Right renal pelvis (tissue), 4 donors: ENCODE results near the gene GMEB2. TPM values are rescaled to one million over a fixed set of nuclear protein-coding genes. Genes with fewer than 3 reads are reported as not detected.
"Not testable (repeated sequence)": the region's sequence is repeated elsewhere in the genome, so short reads cannot be mapped to it uniquely, and the experiment has no call there.

Experiments
- DNase-seq, 4 donors: peaks; one replicate each; pipeline ENCODE4 v3.0.0-alpha.2; 2013; ENCODE audit warnings: low read depth in 4 of 4, low spot score in 3 of 4, missing footprints in 1 of 4
- polyA plus RNA-seq, 4 donors: library from polyadenylated mRNA; unstranded; fragments of 120-200 nt; gene quantifications; one replicate each; pipeline ENCODE4 v1.2.1, GENCODE V29; 2013; ENCODE audit not compliant: insufficient read length in 4 of 4

Gene GMEB2
- polyA plus RNA-seq, 4 donors: 9.4 to 12.7 (median 10.7) TPM

DNA sequence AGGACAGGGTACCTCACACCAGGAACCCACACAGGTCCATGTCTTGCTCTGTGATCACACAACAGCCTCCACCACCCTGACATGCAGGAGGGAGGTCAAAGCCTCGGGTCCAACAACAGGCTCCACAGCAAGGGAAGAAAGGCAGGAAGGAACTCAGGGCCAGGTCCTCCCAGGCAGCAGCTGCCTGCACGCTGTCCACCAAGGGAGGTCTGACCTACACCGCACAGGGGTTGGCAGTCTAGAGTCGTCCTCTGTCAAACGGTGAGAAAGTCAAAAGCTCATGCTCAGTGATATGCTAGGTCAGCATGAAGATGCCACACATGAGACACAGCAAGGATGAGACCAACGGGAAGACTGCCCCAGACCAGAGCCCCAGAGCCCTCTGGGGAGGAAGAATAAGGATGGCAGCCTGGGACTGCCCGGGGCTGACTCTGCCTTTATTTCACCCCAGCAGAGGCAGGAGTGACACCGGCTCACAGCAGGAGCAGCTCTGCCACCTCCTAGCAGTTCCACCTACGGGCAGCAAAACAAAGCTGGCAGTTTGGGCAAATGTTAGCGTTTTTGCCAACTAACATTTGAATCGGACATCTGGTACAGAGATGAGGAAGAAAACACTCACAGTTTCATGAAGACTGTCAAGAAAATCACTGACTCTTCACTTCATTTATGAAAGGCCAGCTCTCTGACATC, 8.5 kb downstream of the GMEB2 start:
- no peak for DNase-seq

DNA sequence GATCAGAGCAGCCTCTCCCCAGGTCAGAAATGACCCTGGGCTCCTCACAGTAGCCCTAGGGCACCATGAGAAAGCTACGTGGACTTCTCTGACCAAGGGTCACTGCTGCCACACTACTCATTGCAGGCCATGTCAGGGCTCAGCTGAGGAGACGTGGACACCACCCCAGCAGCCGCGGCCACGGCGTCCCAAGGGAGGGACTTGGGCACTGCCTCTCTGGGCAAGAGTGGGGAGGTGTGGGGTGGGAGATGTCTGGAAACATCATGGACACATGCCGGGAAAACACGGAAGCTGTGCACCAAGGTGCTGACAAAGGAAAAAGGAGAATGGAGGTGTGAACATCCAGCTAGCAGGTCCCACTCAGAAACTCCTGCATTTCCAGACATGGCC, 9.0 kb downstream of the GMEB2 start:
- no peak for DNase-seq

DNA sequence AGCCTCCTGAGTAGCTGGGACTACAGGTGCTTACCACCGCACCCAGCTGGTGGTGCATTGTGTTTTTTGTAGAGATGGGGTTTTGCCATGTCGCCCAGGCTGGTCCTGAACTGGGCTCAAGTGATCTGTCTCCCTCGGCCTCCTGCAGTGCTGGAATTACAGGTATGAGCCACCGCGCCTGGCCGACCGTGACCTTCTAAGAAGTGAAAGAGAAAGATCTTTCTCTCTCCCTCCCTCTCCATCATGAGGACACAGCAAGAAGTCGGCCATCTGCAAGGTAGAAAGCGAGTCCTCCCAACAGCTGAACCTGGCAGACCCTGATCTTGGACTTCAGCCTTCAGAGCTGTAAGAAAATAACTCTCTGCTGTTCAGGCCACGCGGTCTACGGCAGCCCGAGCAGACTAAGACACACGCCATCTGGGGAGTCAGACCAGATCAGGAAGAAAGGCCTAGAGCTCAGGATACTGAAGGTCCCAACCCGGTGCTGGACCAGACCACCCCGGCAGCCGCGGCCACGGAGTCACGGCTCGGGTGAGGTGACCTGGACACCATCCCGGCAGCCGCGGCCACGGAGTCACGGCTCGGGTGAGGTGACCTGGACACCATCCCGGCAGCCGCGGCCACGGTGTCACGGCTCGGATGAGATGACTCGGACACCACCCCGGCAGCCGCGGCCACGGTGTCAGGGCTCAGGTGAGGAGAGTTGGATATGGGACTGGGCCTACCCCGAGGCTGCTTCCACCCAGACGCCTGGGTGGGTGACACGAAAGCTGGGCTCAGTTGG, 9.6 kb downstream of the GMEB2 start:
- no peak for DNase-seq

GRCh38 chr20:63613863-63614594, 12.9 kb downstream of the GMEB2 start:
- not testable (repeated sequence) for DNase-seq

GRCh38 chr20:63612276-63612931, 14.5 kb downstream of the GMEB2 start:
- DNase-seq: no peak

GRCh38 chr20:63611646-63612045, 15.3 kb downstream of the GMEB2 start:
- DNase-seq: no peak

DNA sequence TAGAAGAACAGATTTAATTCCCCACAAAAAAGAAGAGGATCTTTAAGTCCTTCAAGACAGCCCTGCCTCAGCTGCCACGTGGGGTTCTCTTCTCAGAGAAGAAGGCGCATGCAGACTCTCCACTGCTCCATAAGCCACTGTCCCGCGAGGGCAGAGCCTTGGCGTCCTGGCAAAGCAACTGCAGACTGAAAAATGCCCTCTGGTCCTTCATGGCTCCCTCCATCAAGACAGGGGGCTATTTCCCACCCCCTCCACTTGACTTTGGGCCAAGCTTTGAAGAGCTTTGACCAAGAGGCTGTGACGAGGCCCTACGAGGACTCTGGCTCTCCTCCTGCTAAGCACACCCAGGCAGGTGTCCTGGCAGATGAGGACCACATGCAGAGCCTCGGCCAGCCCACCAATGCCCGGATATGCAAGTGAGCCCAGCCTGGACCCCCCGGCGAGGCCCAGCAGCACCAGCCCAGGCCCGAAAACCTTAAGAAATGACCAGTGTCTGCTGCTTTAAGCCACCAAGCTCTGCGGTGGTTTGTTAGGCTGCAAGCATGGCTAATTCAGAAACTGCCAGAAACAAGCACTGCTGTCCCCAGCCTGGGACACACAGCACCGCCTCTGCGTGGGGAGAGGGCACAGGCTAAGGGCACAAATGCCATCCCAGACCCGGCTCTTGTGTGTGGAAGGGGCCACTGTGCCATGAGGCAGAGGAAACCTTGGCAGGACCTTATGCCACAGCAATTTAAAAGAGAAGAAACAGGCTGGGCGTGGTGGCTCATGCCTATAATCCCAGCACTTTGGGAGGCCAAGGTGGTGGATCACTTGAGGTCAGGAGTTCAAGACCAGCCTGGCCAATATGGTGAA, 16.1 kb downstream of the GMEB2 start:
- DNase-seq: no peak

DNA sequence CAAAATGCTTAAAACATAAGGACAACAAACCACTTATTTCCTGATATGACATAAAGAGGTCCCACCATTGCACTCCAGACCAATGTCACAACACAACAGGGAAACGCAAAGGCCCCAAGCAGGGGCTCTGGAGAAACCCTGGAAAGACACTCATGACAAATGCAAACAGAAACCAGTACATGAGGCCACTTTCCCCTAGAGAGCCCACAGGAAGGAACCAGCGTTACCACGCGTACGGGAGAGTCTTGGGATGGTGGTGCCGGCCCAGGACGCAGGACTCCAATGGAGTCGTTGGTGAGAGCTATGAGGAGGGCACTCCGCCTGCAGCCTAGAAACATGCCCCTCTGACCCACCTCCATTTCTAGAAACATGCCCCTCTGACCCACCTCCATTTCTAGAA, 20.2 kb downstream of the GMEB2 start:
- no peak for DNase-seq

DNA sequence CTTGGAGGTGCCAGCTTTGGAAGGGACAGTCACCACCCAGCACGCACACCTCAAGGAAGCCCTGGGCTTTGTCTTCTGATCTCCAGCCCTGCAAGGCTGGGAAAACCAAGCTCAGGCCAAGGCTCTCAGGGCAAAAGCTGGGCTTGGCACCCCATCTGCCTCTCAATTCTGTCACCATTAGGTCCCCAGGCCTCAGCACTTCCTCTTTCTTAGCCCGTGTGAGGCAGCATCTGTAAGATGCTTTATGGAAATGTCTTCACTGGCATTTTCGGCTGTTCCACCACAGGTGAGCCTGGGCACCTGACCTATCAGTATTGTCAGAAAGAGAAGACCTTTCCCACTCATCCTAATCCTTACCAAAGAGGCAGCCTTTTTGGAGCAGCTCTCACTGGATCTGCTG, 24.6 kb downstream of the GMEB2 start:
- DNase-seq: no peak

DNA sequence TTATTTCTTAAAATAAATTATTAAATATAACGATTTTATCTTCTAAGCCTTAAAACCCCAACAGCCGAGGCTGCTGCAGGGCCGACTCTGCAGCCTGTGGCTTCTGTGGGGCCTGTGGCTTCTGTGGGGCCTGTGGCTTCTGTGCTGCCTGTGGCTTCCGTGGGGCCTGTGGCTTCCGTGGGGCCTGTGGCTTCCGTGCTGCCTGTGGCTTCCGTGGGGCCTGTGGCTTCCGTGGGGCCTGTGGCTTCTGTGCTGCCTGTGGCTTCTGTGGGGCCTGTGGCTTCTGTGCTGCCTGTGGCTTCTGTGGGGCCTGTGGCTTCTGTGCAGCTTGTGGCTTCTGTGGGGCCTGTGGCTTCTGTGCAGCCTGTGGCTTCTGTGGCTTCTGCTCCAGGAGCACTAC, 25.2 kb downstream of the GMEB2 start:
- DNase-seq: not testable (repeated sequence)

DNA sequence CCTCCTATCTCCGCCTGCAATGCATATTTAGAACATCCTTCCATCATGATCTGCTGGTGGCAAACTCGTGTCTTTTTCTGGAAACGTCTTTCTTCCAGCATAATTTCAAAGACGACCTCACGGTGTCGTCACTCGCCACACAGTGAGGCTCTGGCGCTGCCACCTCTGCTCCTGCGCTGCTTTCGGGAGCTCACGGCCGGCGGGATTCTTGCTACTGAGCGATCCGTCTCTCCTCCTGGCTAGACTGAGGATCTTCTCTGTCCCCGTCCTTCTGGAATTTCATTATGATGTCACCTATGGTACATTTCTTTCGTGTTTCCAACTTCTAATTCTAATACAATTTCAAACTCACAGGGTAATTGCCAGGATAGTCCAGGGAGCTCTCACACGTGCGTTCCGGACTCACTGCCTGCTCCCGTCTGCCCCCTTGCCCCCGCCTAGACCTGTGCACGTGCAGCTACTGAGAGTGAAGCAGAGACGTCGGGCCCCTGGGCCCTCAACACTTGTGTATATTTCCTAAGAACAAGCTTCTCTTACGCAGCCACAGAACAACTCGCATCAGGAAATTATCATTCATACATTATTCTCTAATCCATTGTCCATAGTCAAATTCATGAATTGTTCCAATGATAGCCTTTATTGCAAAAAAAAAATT, 27.4 kb downstream of the GMEB2 start:
- DNase-seq: no peak

- DNase-seq: no peak
These were observed 28.2 kb downstream of the GMEB2 start for GRCh38 chr20:63598479-63599395.

DNA sequence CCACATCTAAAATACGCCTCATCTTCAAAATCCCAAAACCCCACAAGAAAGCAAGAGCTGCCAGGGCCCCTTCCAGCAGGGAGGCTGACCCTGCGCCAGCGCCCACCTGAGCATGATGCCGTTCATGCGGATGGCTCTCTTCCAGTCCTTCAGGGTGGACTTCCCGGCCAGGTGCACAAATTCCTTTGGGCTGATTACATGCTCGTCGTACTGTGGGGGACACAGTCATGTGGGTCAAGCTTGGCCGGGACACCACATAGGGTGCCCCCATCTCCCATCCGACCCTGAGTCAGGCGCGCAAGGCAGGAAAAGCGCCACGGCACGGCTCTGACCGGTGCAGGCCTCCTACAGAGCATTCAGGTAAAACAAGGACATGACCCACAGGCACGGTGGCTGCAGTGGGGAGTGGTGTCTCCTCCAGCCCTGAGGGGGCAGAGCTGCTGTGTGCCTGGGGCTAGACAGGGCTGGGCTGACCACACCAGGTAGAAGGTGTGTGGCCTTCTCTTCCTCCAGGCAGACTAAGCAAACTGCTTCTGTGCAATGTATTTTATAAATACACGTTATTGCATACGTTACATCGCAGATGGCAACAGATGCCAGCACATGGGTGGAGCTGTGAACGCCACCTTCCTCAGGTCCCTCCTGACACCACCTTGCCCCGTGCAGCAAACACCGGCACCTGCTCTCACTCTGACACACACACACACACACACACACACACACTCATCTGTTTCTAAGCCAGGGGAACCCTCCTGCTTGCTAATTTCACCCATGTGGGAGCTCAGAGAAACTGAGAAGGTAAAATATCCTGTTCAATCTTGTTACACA, 29.0 kb downstream of the GMEB2 start:
- no peak for DNase-seq

DNA sequence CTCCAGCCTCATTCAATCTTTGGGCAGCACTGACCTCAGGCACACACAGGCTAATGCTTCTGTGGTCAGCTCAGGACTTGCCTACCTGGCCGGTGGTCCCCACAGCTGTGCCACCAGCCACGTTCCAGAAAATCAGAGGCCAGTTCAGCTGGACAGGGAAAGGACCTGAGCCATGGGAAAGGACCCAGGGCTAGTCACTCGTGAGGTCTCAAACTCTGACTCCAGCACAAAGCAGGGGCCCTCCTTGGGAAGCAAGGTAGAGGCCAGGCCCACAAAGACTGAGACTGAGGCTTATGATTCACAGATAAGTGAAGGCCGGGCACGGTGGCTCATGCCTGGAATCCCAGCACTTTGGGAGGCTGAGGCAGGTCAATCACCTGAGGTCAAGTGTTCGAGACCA, 30.5 kb downstream of the GMEB2 start:
- no peak for DNase-seq

- DNase-seq: no peak
These were observed 31.3 kb downstream of the GMEB2 start for GRCh38 chr20:63595416-63596127.

GRCh38 chr20:63594043-63594561, 32.8 kb downstream of the GMEB2 start:
- DNase-seq: no peak

GRCh38 chr20:63592661-63593060, 34.2 kb downstream of the GMEB2 start:
- no peak for DNase-seq
